Upper lobe of right lung (tissue), 1 donor: ENCODE measurements around the gene OR4D6. TPM values are rescaled to one million over a fixed set of nuclear protein-coding genes. Genes with fewer than 3 reads are reported as not detected.
"Not testable (repeated sequence)": the region's sequence is repeated elsewhere in the genome, so short reads cannot be mapped to it uniquely, and the experiment has no call there.

Experiments
- ATAC-seq: fragments of 200-7000 bp; cut with Tn5 transposase; one replicate; pipeline ENCODE4 v1.9.1; 2020; ENCODE audit warnings: mild to moderate bottlenecking, moderate library complexity
- DNase-seq: peaks from one replicate; pipeline ENCODE4 v3.0.0-alpha.2; 2020
- H3K27ac ChIP-seq: fragments of 200-600 bp; one replicate; pipeline ENCODE4 v1.8.0; 2022
- H3K27me3 ChIP-seq: fragments of 200-600 bp; one replicate; pipeline ENCODE4 v1.8.0; 2022; ENCODE audit warnings: mild to moderate bottlenecking
- H3K36me3 ChIP-seq: fragments of 200-600 bp; one replicate; pipeline ENCODE4 v1.8.0; 2022
- H3K4me1 ChIP-seq: fragments of 200-600 bp; one replicate; pipeline ENCODE4 v1.8.0; 2022
- H3K4me3 ChIP-seq: fragments of 200-600 bp; one replicate; pipeline ENCODE4 v1.8.0; 2022; ENCODE audit warnings: mild to moderate bottlenecking
- H3K9me3 ChIP-seq: fragments of 200-600 bp; one replicate; pipeline ENCODE4 v1.8.0; 2022
- CTCF ChIP-seq: fragments of 200-600 bp; IDR thresholded peaks from one replicate; pipeline ENCODE4 v1.8.0; 2022; ENCODE audit warnings: antibody characterized with exemption
- intact Hi-C: fragments of 100-400 bp; cut with DNase I; formaldehyde crosslinking; loops from one replicate; pipeline ENCODE4 v1.11.0; 2022
- total RNA-seq: library from RNA; stranded (reverse); fragmentation: NEBNext Ultra II Directional; extraction: Animal tissue kit (Norgen Biotek cat#: 25700); gene quantifications from one replicate; pipeline ENCODE4 v1.2.1, GENCODE V29; 2021
- donor health status: DM: no; HTN: yes; CAD: no; lungs with severe emphysema.

OR4D6 gene
- total RNA-seq, 1 donor from 2014 or later: not detected

GRCh38 chr11:59436169-59436568 lies 20.6 kb upstream of the OR4D6 start, which contains the start of gene OR5A1:
OR5A1 (plus strand) TSS chr11:59436469; CDS start chr11:59443169, 6,700 bp downstream.
- H3K27me3 ChIP-seq: no peaks in the 10 kb centered on the region
- no peaks in the 10 kb centered on the region for H3K9me3 ChIP-seq
- intact Hi-C loops: no loop called here
- H3K4me1 ChIP-seq: peaks cover 4% of the 10 kb centered on the region
- H3K36me3 ChIP-seq: no peaks in the 10 kb centered on the region
- no peak within 1 kb of the TSS for H3K4me3 ChIP-seq
- H3K27ac ChIP-seq: no peak within 1 kb of the TSS
- ATAC-seq: no peak
- DNase-seq: no peak
- TF ChIP-seq CTCF: no peak

GRCh38 chr11:59437770-59438169 lies 19.0 kb upstream of the OR4D6 start:
- H3K4me1 ChIP-seq: peaks cover 4% of the 10 kb centered on the region
- H3K4me3 ChIP-seq: no peak overlapping the region
- H3K27ac ChIP-seq: no peak overlapping the region
- no peaks in the 10 kb centered on the region for H3K27me3 ChIP-seq
- no peak for TF ChIP-seq CTCF
- intact Hi-C loops: no loop called here
- ATAC-seq (no peak), DNase-seq (no peak)
- no peaks in the 10 kb centered on the region for H3K36me3 ChIP-seq
- H3K9me3 ChIP-seq: no peaks in the 10 kb centered on the region

GRCh38 chr11:59445624-59446023 lies 11.1 kb upstream of the OR4D6 start:
- intact Hi-C loops, ATAC-seq, H3K4me3 ChIP-seq, H3K4me1 ChIP-seq, H3K27me3 ChIP-seq, H3K36me3 ChIP-seq, H3K27ac ChIP-seq, DNase-seq, H3K9me3 ChIP-seq: not testable (repeated sequence)

GRCh38 chr11:59448484-59448883 lies 8.3 kb upstream of the OR4D6 start:
- no peaks in the 10 kb centered on the region for H3K36me3 ChIP-seq
- H3K27me3 ChIP-seq: no peaks in the 10 kb centered on the region
- intact Hi-C loops: no loop called here
- H3K27ac ChIP-seq: no peak overlapping the region
- no peaks in the 10 kb centered on the region for H3K9me3 ChIP-seq
- ATAC-seq: no peak
- H3K4me3 ChIP-seq: no peak overlapping the region
- no peak for DNase-seq
- TF ChIP-seq CTCF: no peak
- H3K4me1 ChIP-seq: no peaks in the 10 kb centered on the region

- Histone ChIP-seq H3K36me3 (no peaks in the 10 kb centered on the region), H3K9me3 (no peaks in the 10 kb centered on the region), H3K27ac (no peak overlapping the region), H3K4me3 (no peak overlapping the region), H3K27me3 (no peaks in the 10 kb centered on the region), H3K4me1 (no peaks in the 10 kb centered on the region)
- DNase-seq (no peak), ATAC-seq (no peak)
- no peak for TF ChIP-seq CTCF
- intact Hi-C loops: no loop called here
Measured at GRCh38 chr11:59459916-59460315, 3.2 kb downstream of the OR4D6 start.

- no peak for TF ChIP-seq CTCF
- Histone ChIP-seq H3K36me3 (no peaks in the 10 kb centered on the region), H3K27ac (no peak overlapping the region), H3K9me3 (no peaks in the 10 kb centered on the region), H3K27me3 (no peaks in the 10 kb centered on the region), H3K4me1 (no peaks in the 10 kb centered on the region), H3K4me3 (no peak overlapping the region)
- DNase-seq (no peak), ATAC-seq (no peak)
- intact Hi-C loops: no loop called here
Measured at GRCh38 chr11:59463190-59463641, 6.5 kb downstream of the OR4D6 start.
